T-helper 2 cell treated with Interferon-gamma antibody and Interleukin-4, amounts not matched to agents 5 μg/mL and 100 μg/mL, for 36 hours (primary cell): ENCODE measurements around the gene FBXO11.
A peak's percentile ranks its signal among the peaks of the same experiment; 100 is the strongest.
"Not testable (repeated sequence)": the region's sequence is repeated elsewhere in the genome, so short reads cannot be mapped to it uniquely, and the experiment has no call there.

Source experiments
- DNase-seq: peaks from one replicate; pipeline ENCODE4 v3.0.0; 2021; ENCODE audit warnings: low spot score
- H3K27ac Mint-ChIP-seq: one replicate; pipeline ENCODE4 v1.8.0; 2021; ENCODE audit warnings: mild to moderate bottlenecking, mixed read lengths
- H3K27me3 Mint-ChIP-seq: one replicate; pipeline ENCODE4 v1.8.0; 2021; ENCODE audit warnings: low read depth, mixed read lengths
- H3K36me3 Mint-ChIP-seq: one replicate; pipeline ENCODE4 v1.8.0; 2021; ENCODE audit warnings: low read depth, mixed read lengths
- H3K4me1 Mint-ChIP-seq: one replicate; pipeline ENCODE4 v1.8.0; 2021; ENCODE audit warnings: low read depth, mixed read lengths
- H3K4me3 Mint-ChIP-seq: one replicate; pipeline ENCODE4 v1.8.0; 2022; ENCODE audit warnings: mild to moderate bottlenecking, moderate library complexity, mixed read lengths
- H3K9me3 Mint-ChIP-seq: one replicate; pipeline ENCODE4 v1.8.0; 2021; ENCODE audit warnings: mixed read lengths

The FBXO11 gene

GRCh38 chr2:47890711-47891368, 15.5 kb downstream of the FBXO11 start:
- no peak for DNase-seq
- no peak overlapping the region for H3K27ac Mint-ChIP-seq
- H3K4me1 Mint-ChIP-seq, result peaks cover 34% of the 10 kb centered on the region
- no peak overlapping the region for H3K4me3 Mint-ChIP-seq
- H3K27me3 Mint-ChIP-seq, result no peaks in the 10 kb centered on the region
- peaks cover 21% of the 10 kb centered on the region for H3K36me3 Mint-ChIP-seq
- H3K9me3 Mint-ChIP-seq, result no peaks in the 10 kb centered on the region

GRCh38 chr2:47888581-47889280, 17.6 kb downstream of the FBXO11 start:
- no peaks in the 10 kb centered on the region for H3K27me3 Mint-ChIP-seq
- H3K4me1 Mint-ChIP-seq, result peaks cover 30% of the 10 kb centered on the region
- H3K4me3 Mint-ChIP-seq, result no peak overlapping the region
- no peak for DNase-seq
- peak overlapping the region; percentile 53 for H3K27ac Mint-ChIP-seq
- peaks cover 29% of the 10 kb centered on the region for H3K36me3 Mint-ChIP-seq
- no peaks in the 10 kb centered on the region for H3K9me3 Mint-ChIP-seq

- peaks cover 17% of the 10 kb centered on the region for H3K4me1 Mint-ChIP-seq
- peaks cover under 1% of the 10 kb centered on the region for H3K9me3 Mint-ChIP-seq
- no peak overlapping the region for H3K4me3 Mint-ChIP-seq
- H3K27me3 Mint-ChIP-seq, result no peaks in the 10 kb centered on the region
- H3K27ac Mint-ChIP-seq, result no peak overlapping the region
- DNase-seq, result no peak
- H3K36me3 Mint-ChIP-seq, result peaks cover 29% of the 10 kb centered on the region
These were observed 29.4 kb downstream of the FBXO11 start for GRCh38 chr2:47876912-47877311.

GRCh38 chr2:47872941-47873340, 33.4 kb downstream of the FBXO11 start:
- Mint-ChIP-seq H3K4me1 (peaks cover 34% of the 10 kb centered on the region), H3K27me3 (no peaks in the 10 kb centered on the region), H3K36me3 (peaks cover 30% of the 10 kb centered on the region), H3K9me3 (no peaks in the 10 kb centered on the region), H3K4me3 (no peak overlapping the region), H3K27ac (no peak overlapping the region)
- no peak for DNase-seq

- no peak overlapping the region for H3K27ac Mint-ChIP-seq
- H3K36me3 Mint-ChIP-seq, result peaks cover 27% of the 10 kb centered on the region
- no peaks in the 10 kb centered on the region for H3K9me3 Mint-ChIP-seq
- H3K4me1 Mint-ChIP-seq, result peaks cover 39% of the 10 kb centered on the region
- H3K4me3 Mint-ChIP-seq, result no peak overlapping the region
- no peaks in the 10 kb centered on the region for H3K27me3 Mint-ChIP-seq
- DNase-seq, result no peak
These were observed 35.4 kb downstream of the FBXO11 start for GRCh38 chr2:47870641-47871540.

- Mint-ChIP-seq H3K27ac (no peak overlapping the region), H3K9me3 (no peaks in the 10 kb centered on the region), H3K4me3 (no peak overlapping the region), H3K27me3 (no peaks in the 10 kb centered on the region), H3K4me1 (peaks cover 43% of the 10 kb centered on the region), H3K36me3 (peaks cover 25% of the 10 kb centered on the region)
- no peak for DNase-seq
These were observed 36.3 kb downstream of the FBXO11 start for GRCh38 chr2:47869859-47870595.

GRCh38 chr2:47868611-47869352, 37.5 kb downstream of the FBXO11 start:
- DNase-seq, result no peak
- Mint-ChIP-seq H3K4me3 (no peak overlapping the region), H3K36me3 (peaks cover 27% of the 10 kb centered on the region), H3K27me3 (no peaks in the 10 kb centered on the region), H3K27ac (no peak overlapping the region), H3K4me1 (peaks cover 48% of the 10 kb centered on the region), H3K9me3 (no peaks in the 10 kb centered on the region)

GRCh38 chr2:47867205-47867604, 39.1 kb downstream of the FBXO11 start:
- Mint-ChIP-seq H3K36me3 (peaks cover 22% of the 10 kb centered on the region), H3K4me3 (no peak overlapping the region), H3K4me1 (peaks cover 43% of the 10 kb centered on the region), H3K27ac (no peak overlapping the region), H3K9me3 (no peaks in the 10 kb centered on the region), H3K27me3 (no peaks in the 10 kb centered on the region)
- no peak for DNase-seq

- H3K4me1 Mint-ChIP-seq, result peaks cover 26% of the 10 kb centered on the region
- no peaks in the 10 kb centered on the region for H3K9me3 Mint-ChIP-seq
- DNase-seq, result no peak
- H3K27ac Mint-ChIP-seq, result no peak overlapping the region
- H3K36me3 Mint-ChIP-seq, result peaks cover 18% of the 10 kb centered on the region
- no peaks in the 10 kb centered on the region for H3K27me3 Mint-ChIP-seq
- H3K4me3 Mint-ChIP-seq, result no peak overlapping the region
These were observed 41.7 kb downstream of the FBXO11 start for GRCh38 chr2:47864566-47864965.

- H3K9me3 Mint-ChIP-seq, result no peaks in the 10 kb centered on the region
- H3K27ac Mint-ChIP-seq, result no peak overlapping the region
- peaks cover 13% of the 10 kb centered on the region for H3K36me3 Mint-ChIP-seq
- DNase-seq, result no peak
- peaks cover 27% of the 10 kb centered on the region for H3K4me1 Mint-ChIP-seq
- no peak overlapping the region for H3K4me3 Mint-ChIP-seq
- H3K27me3 Mint-ChIP-seq, result no peaks in the 10 kb centered on the region
These were observed 43.3 kb downstream of the FBXO11 start for GRCh38 chr2:47862949-47863348.

GRCh38 chr2:47853067-47853777, 53.1 kb downstream of the FBXO11 start:
- peaks cover 20% of the 10 kb centered on the region for H3K4me1 Mint-ChIP-seq
- DNase-seq, H3K27me3 Mint-ChIP-seq, H3K36me3 Mint-ChIP-seq, H3K9me3 Mint-ChIP-seq, H3K27ac Mint-ChIP-seq, H3K4me3 Mint-ChIP-seq: not testable (repeated sequence)

- Mint-ChIP-seq H3K36me3 (peaks cover 5% of the 10 kb centered on the region), H3K27ac (no peak overlapping the region), H3K4me3 (no peak overlapping the region), H3K27me3 (no peaks in the 10 kb centered on the region), H3K4me1 (peaks cover 5% of the 10 kb centered on the region), H3K9me3 (no peaks in the 10 kb centered on the region)
- DNase-seq, result no peak
These were observed 56.1 kb downstream of the FBXO11 start for GRCh38 chr2:47850198-47850597.
